Left hindlimb (tissue), 1 donor: ENCODE measurements around the gene KMT5C.

Experiments
- DNase-seq: peaks from one replicate; pipeline ENCODE4 v3.0.0-alpha.2; 2018

Gene KMT5C

DNA sequence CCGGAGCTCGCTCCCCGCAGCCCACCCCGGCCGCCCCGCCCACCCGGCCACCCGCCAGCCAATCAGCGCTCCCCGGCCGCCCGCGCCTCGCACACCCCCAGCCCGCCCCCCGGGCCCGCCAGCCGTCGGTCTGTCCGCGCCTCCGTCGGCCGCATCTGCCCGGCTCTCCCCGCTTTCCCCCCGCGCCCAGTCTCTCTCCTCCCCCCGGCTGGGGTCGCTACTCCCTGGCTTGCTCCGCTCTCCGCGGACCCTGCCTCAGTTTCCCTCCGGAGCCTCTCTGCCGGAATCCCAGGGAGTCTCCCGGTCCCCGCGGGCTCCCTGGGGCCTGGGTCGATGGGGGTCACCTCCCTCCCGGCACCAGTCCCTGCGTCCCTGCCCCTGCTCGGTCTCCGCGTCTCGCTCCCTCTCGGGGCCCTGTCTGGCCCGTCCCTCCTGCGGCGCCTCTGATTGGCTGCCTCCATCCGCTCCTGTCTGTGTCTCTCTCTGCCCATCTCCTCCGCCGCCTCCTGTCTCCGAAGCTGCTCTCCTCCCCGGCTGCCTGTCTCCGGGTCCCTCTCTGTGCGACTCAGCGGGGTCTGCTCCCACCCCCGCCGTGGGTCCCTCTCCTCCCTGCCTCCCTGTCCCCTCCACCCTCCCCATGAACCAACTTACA is 30.1 kb downstream of the KMT5C start:
- DNase-seq = no peak

DNA sequence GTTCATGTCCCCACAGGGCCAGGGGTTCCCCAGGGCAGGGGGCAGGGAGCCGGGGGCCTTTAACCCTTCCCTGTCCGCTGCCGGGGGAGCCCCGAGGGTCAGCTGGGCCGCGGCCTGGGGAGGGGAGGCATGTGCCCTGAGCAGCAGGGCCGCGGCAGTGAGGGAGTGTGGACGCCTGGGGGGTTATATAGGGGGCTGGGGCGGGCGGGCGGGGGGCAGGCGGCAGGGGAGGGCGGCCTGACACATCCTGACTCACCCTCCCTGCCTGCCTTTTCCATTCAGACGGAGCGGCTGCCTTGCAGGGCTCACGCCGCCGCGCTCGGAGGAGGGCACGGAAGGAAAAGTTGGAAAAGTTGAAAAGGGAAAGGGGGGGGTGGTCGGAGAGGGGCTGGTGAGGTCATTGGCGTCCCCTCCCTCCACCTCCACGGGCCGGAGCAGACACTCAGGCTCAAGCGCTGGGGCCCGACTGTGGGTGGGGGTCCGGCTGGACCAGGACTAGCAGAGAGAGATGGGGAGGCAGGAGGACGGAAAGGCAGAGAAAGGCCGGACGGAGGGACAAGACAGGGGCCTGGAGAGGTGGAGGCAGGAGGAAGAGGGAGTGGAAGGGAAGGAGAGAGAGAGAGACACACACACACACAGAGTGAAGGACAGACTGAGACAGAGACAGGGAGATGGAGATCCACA is 30.8 kb downstream of the KMT5C start, which contains the start of gene IL11:
TSS of gene IL11 (minus strand) at position 159 of the 684 bp plus-strand sequence. CDS start at position 6, 153 bp downstream.
- no peak for DNase-seq

- no peak for DNase-seq
These were observed 32.8 kb downstream of the KMT5C start for GRCh38 chr19:55372316-55373081.

DNA sequence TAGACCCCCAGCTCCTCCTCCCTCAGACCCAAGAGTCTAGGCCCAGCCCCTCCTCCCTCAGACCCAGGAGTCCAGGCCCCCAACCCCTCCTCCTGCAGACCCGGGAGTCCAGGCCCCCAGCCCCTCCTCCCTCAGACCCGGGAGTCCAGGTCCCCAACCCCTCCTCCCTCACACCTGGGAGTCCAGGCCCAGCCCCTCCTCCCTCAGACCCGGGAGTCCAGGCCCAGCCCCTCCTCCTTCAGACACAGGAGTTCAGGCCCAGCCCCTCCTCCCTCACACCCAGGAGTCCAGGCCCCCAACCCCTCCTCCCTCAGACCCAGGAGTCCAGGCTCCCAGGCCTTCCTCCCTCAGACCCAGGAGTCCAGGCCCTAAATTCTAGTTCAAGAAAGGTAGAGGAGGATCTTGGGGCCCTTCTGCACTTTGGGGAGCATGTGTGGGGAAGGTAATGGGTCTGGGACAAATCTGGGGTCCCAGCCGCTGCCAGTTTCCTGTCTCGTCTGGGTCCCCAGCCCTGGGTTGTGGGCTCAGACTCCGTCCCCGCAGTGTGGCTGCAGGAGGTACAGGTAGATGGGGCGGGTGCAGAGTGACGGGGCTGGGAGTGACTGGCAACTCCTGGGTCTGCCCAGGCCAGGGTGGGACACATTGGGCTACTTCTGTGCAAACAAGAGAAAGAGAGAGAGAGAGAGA is 33.8 kb downstream of the KMT5C start:
- DNase-seq = no peak

DNA sequence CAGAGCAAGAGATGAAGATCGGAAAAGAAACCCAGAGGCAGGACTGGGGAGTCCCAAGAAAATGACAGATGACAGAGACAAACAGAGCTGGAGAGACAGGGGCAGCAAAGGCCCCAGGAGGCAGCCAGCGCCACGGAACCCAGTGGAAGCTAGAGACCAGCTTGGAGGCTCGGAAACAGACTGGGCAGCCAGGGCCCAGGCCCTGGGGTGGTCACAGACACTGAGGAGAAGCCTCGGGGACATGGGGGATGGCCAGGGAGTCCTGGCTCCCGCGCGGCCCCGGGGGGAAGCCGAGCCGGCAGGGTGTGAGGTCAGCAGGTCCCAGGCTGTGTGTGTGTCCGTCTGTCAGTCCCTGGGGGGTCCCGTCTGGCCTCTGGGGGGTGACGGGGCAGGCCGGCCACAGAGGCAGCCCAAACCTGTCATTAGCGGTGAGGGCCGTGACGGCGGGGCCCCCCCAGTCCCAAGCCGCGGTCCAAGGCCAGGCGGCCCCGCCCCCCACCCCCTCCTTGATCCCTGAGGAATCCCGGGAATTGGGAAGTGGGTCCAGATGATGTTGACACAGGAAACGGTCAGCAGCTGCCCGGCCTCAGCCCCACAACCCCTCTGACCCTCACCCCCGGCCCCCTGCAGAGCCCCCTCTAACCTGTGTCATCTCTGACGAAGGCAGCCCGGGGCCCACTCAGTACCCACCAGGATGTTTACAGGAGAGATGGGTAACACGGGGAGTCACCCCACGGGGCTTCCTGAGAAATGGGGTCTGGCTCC is 34.5 kb downstream of the KMT5C start:
- DNase-seq = peak; percentile 58

GRCh38 chr19:55376241-55376933 is 36.7 kb downstream of the KMT5C start, which contains the start of gene TMEM190:
Gene TMEM190 (plus strand): TSS chr19:55376826. CDS start chr19:55376854, 28 bp downstream.
- no peak for DNase-seq

- peak; percentile 63 for DNase-seq
These were observed 37.9 kb downstream of the KMT5C start for GRCh38 chr19:55377356-55378131.

GRCh38 chr19:55379174-55379573 is 39.5 kb downstream of the KMT5C start:
- peak; percentile 81 for DNase-seq

- no peak for DNase-seq
These were observed 42.3 kb downstream of the KMT5C start for GRCh38 chr19:55382013-55382412.

- DNase-seq = no peak
These were observed 42.9 kb downstream of the KMT5C start for GRCh38 chr19:55382522-55383054.

- peak; percentile 60 for DNase-seq
These were observed 43.8 kb downstream of the KMT5C start for GRCh38 chr19:55383279-55384130.

DNA sequence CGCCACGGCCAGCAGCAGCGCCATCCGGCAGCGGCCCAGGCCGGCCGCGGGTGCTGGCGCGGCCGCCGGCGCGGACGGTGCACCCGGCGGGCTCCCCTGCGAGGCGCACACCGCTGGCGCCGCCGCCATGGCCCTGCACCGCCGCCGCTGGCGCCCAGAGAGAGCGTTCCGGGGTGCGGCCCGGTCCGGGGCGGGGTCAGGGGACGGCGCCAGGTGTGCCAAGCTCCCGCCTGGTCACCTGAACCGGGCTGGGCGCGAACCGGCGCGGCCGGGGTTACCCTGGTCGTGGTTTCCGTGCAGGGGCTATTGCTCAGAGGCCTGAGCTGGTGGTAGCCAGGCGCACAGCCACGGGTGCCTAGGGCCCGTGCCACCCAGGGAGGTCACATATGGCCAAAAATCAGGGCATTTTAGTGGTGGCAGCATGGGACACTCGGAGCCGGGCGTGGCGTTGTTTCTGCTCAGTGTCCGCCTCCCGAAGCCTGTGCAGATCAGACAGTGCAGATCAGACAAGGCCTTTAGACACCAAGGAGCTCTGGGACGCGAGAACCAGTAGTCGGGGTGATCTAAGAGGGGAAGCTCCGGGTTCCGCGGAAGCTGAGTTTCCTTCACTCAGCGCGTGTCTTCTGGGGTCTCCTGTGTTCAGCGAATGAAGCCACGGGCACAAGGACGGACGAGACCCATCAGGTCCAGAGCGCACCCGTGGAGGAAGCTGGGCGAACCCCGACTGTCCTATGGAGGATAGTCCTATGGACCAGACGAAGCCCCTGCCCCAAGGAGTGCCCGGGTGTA is 44.6 kb downstream of the KMT5C start, which contains the start of gene TMEM238:
TSS of gene TMEM238 (minus strand) at position 162 of the 789 bp plus-strand sequence. CDS start at position 129, 33 bp downstream.
- no peak for DNase-seq

DNA sequence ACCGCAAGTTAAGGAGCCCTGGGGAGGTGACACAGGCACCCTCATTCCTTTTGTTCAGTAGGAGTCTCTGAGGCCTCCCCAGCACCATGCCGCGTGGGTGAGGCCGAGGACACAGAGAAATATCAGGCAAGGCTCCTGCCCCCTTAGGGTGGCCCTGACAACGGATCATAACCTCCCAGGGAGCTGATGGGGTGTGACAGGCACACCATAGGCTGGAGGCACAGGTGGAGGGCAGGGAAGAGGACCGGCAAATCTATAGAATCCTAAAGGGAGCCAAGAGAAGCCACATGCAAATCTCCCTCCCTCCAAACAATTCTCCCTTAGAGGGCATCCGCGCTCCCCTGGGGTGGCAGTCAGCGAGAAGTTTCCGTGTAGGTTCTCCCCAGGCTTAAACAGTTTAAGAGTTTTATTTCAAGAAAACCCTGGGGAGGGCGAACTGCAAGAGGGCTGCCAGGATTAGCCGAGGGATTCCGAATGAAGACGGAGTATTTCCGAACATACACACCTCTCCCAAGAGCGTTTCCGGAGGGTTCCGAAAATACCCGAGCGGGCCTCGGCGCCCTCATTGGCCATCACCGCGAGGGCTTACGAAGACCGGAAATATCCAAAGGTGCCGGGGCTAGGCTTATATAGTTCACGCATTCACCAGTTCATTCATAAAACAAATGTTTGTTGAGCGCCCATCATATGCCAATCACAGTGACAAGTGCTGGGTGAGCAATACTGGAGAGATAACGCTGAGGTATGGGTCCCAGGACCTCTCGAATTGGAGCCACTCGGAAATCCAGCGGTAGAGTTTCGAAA is 45.4 kb downstream of the KMT5C start:
- DNase-seq = peak; percentile 96

DNA sequence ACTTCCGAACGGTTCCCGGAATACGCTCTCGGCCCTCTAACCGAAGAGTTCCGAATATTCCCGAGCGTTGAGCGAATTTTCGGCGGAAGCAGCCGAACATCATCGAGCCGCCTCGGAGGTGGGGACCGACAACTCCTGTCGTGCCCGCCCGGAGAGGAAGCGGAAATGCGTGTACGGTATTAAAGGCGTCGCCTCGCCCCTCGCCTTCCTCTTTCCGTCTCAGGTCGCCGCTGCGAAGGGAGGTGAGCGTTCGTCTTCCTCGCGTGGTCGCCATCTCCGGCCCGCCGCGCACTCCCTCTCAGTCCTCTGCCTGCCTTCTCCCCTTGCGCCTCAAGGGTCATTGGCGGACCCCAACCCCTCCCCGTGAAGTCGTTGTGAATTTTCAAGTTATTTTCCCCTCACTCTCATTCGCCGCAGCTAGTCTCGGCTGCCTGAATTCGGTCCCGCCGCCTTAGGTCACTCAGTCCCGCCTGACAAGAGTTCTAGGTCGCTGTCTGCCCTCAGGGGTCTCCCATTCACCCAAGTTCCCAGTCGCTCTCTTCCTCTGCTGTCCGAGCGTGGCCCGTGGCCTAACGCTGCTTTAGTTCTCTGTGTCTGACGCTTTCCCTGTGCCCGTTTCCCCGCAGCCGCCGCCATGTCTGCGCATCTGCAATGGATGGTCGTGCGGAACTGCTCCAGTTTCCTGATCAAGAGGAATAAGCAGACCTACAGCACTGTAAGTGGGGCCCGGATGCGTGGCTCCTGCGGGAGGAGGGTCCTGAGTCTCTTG is 46.2 kb downstream of the KMT5C start, which contains the start of gene RPL28:
TSS of gene RPL28 (plus strand) at position 209 of the 769 bp plus-strand sequence. CDS start at position 635, 426 bp downstream.
- DNase-seq = peak; percentile 99

- no peak for DNase-seq
These were observed 46.9 kb downstream of the KMT5C start for GRCh38 chr19:55386493-55386971.

- DNase-seq = no peak
These were observed 48.2 kb downstream of the KMT5C start for GRCh38 chr19:55387736-55388497.
